Measurements from ENCODE around the gene GTF2F2.

- no peak for TF ChIP-seq ZBTB49 (CRISPR knock-in tag; IDR thresholded peaks at IDR 0.05; ENCODE audit: borderline replicate concordance)
- TF ChIP-seq BCLAF1 (IDR thresholded peaks at IDR 0.05; ENCODE audit: borderline replicate concordance in 1 of 2, control insufficient read depth in 1 of 2, low read depth in 2 of 2, low read length in 1 of 2), result no peak
- no peak for TF ChIP-seq CTCF (IDR thresholded peaks at IDR 0.05 in 2 of 3, conservative IDR thresholded peaks at IDR 0.05 in 1 of 3; ENCODE audit: insufficient read depth in 2 of 3, low read depth in 1 of 3, low read length in 3 of 3)
- no peak for TF ChIP-seq ZBTB8A (IDR thresholded peaks at IDR 0.05; ENCODE audit: partially characterized antibody)
- TF ChIP-seq CBX8 (IDR thresholded peaks at IDR 0.05; ENCODE audit: borderline replicate concordance, extremely low read depth, low read depth, low read length, poor library complexity, severe bottlenecking), result no peak
- TF ChIP-seq EZH2 (IDR thresholded peaks at IDR 0.05; ENCODE audit: borderline replicate concordance, low read depth, low read length), result no peak
- TF ChIP-seq POLR2AphosphoS5 (IDR thresholded peaks at IDR 0.05; ENCODE audit: control insufficient read depth, insufficient read depth, low read depth, low read length), result no peak
- no peak for TF ChIP-seq HDAC1 (IDR thresholded peaks at IDR 0.05)
- TF ChIP-seq ESRRA (IDR thresholded peaks at IDR 0.05; ENCODE audit: borderline replicate concordance, low read depth), result no peak
Observed at GRCh38 chr13:45303866-45304265, 183.6 kb downstream of the GTF2F2 start.
